GM19468 (cell line): ENCODE measurements around the gene CISD1.
A peak's percentile ranks its signal among the peaks of the same experiment; 100 is the strongest.

ENCODE experiments used
- ATAC-seq: cut with Tn5 transposase; IDR thresholded peaks from one replicate; pipeline ENCODE4 v1.9.1; 2021; ENCODE audit warnings: mild to moderate bottlenecking, moderate library complexity, moderate number of reproducible peaks; ENCODE audit not compliant: unreplicated experiment; ENCODE audit errors: extremely low read depth

The CISD1 gene

GRCh38 chr10:58304099-58304633, 35.2 kb downstream of the CISD1 start:
- ATAC-seq: no peak

GRCh38 chr10:58305821-58306220, 36.9 kb downstream of the CISD1 start:
- no peak for ATAC-seq

GRCh38 chr10:58307676-58308075, 38.7 kb downstream of the CISD1 start:
- ATAC-seq: no peak

- ATAC-seq: no peak
Observed at GRCh38 chr10:58311026-58311425, 42.1 kb downstream of the CISD1 start.

- ATAC-seq: no peak
Observed at GRCh38 chr10:58316874-58317273, 47.9 kb downstream of the CISD1 start.

GRCh38 chr10:58318346-58318745, 49.4 kb downstream of the CISD1 start:
- ATAC-seq: no peak

GRCh38 chr10:58319599-58319998, 50.6 kb downstream of the CISD1 start:
- no peak for ATAC-seq

- no peak for ATAC-seq
Observed at GRCh38 chr10:58320351-58321049, 51.5 kb downstream of the CISD1 start.

- peak; percentile 70 for ATAC-seq
Observed at GRCh38 chr10:58322072-58322834, 53.3 kb downstream of the CISD1 start.

- ATAC-seq: no peak
Observed at GRCh38 chr10:58322835-58323209, 53.9 kb downstream of the CISD1 start.

GRCh38 chr10:58326967-58327381, 58.0 kb downstream of the CISD1 start:
- no peak for ATAC-seq

GRCh38 chr10:58328233-58328632, 59.3 kb downstream of the CISD1 start:
- ATAC-seq: no peak

- ATAC-seq: no peak
Observed at GRCh38 chr10:58330431-58330830, 61.5 kb downstream of the CISD1 start.

GRCh38 chr10:58331646-58332045, 62.7 kb downstream of the CISD1 start:
- no peak for ATAC-seq

- peak; percentile 92 for ATAC-seq
Observed at GRCh38 chr10:58334817-58335305, 65.9 kb downstream of the CISD1 start, which contains the start of gene UBE2D1. Gene UBE2D1 (plus strand): TSS chr10:58335006. CDS start chr10:58335202, 196 bp downstream.

- ATAC-seq: peak; percentile 4
Observed at GRCh38 chr10:58335306-58336005, 66.5 kb downstream of the CISD1 start.

GRCh38 chr10:58336242-58336641, 67.3 kb downstream of the CISD1 start:
- no peak for ATAC-seq
